Activated T-helper 1 cell treated with Interleukin-2 at 50 U/mL for 16 hours (primary cell): ENCODE results near the gene NEMP1.
"Not testable (repeated sequence)": the region's sequence is repeated elsewhere in the genome, so short reads cannot be mapped to it uniquely, and the experiment has no call there.

Source experiments
- DNase-seq: peaks from one replicate; pipeline ENCODE4 v3.0.0-alpha.2; 2020; ENCODE audit warnings: low read depth

NEMP1 gene

DNA sequence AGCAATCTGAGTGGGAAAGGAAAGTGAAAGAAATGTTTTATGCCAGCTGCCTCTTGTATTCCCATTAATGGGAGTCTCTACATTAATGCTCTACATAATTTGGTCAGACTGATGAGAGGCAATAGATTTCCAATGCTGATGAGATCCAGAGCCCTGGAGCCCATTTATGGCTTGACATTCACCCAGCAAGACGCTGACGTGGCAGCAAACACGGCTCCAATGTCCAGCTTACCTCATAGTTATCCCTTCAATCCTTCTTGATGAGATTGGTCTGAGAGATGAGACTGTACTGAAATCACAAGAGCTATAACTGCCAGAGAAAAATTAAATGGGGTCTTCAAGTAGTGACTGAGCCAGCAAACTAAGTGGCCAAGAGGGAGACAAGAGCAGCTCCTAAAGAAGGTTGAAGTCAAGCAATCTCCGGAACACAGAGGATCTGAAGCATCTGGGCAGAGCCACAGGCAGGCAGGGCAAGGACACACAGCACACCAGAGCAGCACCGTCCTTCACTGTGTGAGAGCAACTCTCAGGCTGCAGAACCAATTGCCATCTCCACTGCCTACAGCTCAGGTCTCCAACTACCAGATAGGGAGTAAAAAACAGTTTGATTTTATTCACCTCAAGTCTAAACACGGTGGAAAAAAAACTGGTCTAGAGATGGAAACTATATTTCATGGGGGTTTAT is 21.4 kb downstream of the NEMP1 start:
- no peak for DNase-seq

DNA sequence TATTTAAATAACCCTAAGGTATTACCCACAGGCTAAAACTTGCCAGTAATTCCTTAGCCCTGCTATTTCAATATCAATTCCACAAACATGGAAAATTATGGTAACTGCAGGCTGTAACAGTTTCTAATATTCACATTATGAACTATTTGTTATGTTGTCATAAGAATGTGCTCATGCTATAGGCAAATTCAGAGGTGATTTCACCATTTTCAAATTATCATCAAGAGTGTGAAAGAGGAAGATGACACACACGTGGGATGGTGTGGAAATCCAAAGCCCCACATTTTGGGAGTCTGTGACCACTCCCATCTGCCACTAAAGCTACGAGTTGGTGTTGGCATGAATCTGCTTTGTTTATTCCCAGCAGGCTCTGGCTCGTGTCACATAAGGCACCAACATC is 22.8 kb downstream of the NEMP1 start:
- DNase-seq = no peak

DNA sequence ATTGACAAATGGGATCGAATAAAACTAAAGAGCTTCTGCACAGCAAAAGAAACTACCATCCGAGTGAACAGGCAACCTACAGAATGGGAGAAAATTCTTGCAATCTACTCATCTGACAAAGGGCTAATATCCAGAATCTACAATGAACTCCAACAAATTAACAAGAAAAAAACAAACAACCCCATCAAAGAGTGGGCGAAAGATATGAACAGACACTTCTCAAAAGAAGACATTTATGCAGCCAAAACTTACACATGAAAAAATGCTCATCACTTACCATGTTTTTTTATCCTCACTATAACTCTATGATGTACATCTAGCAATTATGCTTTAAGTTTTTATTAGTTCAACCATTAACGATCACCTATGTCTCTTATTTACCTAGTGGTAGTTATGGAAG is 24.7 kb downstream of the NEMP1 start:
- DNase-seq = not testable (repeated sequence)

DNA sequence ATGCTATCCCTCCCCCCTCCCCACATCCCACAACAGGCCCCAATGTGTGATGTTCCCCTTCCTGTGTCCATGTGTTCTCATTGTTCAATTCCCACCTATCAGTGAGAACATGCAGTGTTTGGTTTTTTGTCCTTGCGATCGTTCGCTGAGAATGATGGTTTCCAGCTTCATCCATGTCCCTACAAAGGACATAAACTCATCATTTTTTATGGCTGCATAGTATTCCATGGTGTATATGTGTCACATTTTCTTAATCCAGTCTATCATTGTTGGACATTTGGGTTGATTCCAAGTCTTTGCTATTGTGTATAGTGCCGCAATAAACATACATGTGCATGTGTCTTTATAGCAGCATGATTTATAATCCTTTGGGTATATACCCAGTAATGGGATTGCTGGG is 25.4 kb downstream of the NEMP1 start:
- not testable (repeated sequence) for DNase-seq

DNA sequence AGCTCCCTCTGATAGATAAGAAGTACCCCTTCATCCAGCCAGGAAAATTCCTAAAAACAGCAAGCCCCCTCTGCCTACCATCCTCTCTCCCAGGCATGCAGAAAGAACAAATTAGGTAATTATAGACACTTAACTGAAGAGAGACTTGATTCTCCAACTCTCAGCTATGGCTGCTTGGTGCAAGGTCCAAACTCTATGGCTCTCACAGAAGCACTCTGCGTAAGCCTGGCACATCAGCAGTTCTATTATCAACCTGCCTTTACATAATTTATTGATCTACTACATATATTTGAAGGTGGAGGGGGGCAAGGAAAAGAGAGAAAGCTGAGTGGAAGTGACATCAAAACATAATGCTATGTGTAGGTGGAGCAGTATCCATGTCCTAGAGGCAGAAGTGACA is 27.6 kb downstream of the NEMP1 start:
- no peak for DNase-seq

DNA sequence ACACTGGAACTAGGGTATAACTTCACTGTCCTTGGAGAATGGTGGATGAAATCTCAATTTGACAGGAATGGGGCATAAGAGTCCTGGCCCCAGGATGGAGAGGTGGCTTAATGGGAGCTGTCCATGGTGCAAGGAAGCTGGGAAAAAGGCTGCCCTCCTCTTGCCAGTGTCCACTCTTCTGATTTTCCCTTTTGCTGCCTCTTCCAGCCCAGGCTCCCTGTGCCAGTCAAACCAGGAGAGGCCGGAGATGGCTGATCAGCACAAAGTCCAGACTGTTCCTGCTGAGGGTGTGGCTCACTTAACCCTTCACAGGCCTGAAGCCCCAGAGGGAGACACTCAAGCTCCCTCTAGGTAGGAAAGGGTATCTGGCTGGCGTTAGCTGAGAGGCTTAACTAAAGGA is 28.7 kb downstream of the NEMP1 start, which contains the start of gene MYO1A:
Gene MYO1A (minus strand): TSS at position 240 of the 400 bp plus-strand sequence. CDS start 1,806 bp downstream, outside the sequence.
- no peak for DNase-seq

DNA sequence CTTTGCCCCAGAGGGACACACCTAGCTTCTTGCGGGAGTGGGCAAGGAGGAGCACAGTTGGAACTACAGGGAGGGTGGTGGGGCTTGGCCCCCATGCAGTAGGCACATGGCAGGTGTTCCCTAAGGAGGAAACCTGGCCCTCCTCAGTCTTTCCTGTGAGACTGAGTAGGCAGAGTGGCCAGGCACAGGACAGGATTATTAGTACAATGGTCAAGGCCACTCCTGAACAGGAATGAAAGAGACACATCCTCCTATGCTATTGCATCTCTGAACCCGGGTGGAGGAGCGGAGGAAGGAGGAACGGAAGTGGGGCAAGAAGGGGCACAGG is 29.5 kb downstream of the NEMP1 start:
- no peak for DNase-seq

DNA sequence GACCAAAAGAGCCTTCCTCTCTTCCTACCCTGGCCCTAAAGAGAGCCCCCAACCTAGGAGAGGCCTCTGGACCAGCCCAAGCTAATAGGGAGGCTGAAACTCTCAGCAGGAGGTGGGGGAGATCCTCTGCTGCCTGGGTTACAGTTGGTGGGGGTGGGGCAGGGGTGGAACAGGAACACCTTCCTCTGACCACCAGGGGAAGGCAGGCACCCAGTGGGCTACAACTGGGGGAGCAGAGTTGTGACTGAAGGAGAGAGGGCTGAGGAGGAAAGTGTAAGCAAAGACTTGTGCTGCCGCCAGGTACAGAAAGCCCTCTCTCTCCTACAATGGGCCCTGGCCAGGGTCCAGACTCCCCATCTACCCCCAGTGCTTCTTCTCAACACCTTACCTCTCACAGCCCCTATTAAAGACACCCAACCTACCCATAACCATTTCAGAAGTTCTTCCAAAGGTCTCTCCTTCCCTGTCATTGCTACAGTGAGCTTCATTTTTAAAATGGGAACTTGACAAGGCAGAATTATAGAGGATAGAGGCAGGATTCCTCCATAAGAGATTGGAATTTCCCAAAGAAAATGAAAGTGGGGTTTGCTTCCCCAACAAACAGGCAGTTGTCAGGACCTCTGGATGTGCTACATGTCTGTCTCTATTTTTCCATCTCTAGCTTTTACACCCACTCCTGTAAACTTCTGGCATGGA is 30.0 kb downstream of the NEMP1 start:
- DNase-seq = no peak

DNA sequence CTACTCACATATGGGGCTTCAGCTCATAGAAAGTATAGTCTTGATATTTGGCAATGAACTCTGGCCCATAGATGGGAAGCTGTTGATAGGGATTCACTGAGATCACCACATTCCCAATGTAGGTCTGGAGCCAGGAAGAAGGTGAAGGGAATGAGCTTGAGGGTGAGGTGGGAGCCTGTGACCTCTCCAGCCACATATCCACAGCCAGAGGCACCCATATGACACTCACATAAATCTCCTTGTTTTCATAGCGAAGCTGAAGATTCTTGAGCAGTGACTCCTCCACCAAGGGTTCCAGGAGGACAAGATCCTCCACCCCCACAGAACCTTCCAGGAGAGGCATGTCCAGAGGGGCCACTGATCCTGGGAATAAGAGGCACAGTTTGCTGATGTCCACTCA is 30.6 kb downstream of the NEMP1 start:
- DNase-seq = no peak

DNA sequence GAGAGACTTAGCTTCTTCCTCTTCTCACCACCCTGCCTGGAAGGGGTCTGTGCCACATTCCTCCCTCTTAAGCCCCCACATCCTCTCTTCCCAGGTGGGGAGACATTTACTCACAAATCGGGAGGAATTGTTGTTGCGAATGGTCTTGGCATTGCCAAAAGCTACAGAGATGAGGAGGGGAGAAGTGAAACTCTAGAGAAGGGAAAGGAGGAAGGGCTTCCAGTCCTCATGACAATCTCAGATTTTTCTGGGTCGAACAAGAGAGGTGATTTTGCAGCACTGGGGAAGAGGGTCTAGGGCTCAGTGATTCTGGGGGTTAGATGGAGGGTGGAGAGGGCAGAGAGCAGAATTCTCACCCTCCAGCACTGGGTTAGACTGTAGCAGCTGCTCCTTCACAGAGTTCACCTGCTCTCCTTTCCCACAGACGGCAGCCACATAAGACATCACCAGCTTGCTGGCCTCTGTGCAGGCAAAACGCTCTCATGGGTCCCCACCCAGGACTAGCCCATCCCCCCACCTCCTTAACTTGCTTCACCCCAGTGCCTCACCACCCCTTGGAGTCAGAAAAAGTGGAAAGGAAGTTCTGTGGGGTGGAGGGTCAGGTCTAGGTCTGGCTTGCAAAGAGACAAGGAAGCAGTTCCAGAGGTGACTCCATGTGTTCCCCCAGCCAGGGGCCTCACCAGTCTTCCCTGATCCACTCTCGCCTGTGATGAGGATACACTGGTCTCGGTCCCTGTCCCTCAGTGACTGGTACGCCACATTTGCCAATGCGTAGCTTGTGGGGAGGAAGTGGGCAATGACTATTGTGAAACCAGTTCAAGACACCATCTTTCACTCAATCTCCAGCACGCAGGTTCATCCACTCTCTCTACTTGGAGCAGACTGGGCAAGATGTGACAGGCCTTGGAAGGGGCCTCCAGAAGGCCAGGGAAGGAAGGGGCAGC is 31.4 kb downstream of the NEMP1 start:
- no peak for DNase-seq

DNA sequence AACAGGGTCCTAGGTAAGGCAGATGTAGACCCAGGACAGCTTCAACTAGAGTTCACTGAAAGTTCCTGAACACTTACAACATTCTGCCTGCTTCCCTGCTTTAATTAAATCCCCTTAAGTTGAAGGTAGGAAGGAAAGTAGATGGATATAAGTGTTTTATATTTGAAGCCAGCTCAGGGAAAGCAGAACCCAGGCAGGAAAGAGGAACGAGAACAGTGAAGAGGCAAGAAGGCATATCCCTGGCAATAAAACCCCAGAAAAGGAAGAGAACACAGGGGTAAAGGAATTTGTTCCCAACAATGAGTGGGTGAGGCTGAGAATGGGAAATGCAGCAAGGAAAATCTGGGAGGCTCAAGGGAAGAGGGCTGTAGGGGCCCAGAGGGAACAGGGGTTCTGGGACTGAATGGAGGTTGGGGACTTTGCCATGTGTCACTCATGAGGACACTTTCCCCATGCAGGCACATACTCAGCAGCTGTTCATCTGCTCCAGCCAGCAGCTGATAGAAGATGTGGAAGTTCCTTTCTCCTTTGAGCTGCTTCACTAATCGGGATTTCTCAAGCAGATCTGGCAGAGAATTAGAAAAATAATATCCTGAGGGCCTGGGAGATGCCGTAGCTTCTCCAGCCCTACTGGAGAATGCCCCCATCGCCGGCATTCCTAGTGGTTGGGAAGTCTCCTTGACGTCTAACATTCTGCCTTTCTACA is 32.4 kb downstream of the NEMP1 start:
- no peak for DNase-seq

DNA sequence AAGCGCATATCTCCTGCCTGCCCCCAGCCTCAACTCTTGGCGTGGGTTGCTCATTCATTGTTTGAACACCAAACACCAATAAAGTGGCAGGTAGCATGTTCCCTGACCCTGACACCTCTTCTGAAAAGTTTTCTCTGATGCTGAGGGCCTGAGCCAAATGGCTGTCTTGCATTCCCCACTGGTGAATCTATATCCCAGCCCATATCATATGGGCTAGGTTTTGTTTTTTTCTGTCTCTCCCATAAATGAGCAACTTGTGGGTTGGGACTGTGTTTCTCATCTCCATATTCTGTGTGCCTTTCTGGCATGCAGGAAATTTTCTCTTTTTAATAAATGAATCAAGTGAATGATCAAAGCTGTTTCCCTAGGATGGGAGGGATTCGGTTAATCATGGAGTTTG is 33.7 kb downstream of the NEMP1 start:
- DNase-seq = no peak

DNA sequence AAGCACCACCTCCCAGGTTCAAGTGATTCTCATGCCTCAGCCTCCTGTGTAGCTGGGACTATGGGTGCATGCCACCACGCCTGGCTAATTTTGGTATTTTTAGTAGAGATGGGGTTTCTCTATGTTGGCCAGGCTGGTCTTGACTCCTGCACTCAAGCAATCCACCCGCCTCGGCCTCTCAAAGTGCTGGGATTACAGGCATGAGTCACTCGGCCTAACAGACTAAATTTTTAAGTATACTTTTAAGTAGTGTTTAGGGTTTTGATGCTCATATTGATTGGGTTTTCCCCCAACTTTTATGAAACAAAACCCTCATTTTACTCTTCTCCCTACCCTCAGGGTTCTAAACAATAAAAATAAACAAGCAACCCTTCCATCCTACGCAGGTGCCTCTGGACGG is 34.1 kb downstream of the NEMP1 start:
- DNase-seq = no peak

DNA sequence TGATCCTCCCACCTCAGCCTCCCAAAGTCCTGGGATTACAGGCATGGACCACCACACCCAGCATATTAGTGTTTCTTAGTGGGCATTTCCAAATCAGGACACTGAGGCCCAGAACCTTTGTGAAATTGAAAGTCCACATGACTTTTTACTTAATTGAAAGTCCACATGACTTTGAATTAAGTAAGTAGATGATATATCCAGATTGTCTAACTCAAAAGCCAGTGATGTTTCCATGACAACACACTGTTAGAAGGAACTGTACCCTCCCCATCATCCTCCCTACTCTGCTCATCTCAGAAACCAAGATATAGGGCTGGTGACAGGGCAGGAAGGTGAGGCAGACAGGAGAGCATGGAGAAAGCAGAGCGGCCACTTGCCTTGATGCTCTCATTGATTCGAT is 35.9 kb downstream of the NEMP1 start:
- no peak for DNase-seq

DNA sequence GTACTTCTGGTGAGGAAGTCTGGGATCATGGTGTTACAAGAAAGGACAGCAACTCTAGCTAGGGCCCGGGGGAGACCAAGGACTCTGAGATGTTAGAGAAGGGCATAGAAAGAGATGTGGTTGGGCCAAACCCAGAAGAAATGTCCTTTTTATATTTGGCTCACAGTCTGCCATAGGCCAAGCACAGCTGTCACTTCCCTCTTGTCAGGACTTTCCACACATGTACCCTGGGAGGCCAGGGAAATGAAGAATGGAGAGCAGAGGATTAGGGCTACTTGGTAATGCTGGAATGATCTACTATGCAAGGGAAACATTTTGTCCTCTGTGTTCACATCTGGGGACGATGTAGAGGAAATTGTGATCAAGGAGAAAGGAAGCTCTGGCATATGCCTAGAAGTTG is 37.8 kb downstream of the NEMP1 start:
- DNase-seq = no peak

DNA sequence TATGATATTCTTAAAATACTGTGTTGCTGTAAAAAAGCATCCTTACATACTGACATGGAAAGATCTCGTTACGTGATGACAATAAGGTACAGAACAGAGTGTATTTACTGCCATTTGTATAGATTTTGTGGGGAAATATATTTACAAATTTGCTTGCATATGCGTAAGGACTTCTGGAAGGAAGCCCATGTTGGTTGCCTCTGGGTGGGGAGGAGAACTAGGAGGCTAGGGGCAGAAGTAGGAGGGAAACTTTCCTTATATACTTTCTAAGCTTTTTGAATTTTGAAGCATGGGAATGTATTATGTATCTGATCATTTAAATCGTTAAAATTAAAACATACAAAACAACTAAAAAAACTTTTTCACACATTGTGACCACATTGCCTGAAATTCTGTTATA is 38.4 kb downstream of the NEMP1 start:
- DNase-seq = no peak

DNA sequence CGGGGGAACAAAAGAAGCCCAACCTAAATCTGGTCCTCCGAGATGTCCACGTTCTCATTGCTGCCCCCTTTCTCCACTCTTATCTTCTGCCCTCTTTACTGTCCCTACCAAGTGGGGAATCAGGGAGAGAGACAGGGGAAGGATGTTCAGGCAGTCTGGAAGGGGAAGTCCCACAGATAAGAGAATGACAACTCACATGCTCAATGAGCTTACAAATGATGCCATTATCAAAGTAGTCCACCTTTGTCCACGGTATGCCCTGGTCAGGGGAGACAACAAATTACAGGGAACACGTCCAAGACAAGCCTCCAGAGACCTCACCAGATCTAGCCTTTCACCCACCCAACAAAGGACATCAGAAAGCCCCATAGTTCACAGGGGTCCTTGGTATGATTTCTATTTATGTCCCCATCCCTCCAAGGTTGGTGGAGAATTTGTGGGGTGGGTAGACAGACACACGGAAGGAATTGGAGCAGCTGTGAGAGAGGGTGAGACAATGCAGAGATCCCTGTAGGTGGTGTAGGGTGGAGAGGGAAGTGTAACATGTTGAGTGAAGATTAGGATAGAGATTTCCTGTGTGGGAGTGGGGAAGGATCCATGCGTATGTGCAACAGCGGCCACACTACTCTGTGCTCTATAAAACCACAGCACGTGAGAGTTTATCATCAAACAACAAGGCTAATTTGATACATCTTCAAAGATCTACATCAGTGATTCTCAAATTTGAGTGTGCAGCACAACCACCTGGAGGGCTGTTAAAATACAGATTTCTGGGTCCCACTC is 39.4 kb downstream of the NEMP1 start:
- no peak for DNase-seq

DNA sequence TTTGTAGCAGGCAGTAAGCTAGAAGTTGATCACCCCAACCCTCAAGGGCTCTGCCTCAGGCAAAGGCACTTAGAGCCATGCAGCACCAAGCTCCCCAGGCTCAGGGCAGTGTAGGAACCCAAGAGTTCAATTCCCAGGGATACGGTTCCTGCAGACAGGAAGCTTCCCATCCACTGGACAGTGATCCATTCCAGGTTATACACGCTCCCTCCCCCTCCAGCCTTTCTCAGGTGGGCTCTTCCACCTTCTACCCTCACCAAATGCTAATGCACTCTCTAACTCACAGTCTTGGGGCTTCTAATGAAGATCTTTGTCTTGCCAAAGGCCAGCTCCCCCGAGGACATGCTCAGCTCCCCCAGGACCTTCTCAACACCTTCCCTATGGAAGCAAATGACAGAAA is 41.3 kb downstream of the NEMP1 start:
- DNase-seq = no peak

DNA sequence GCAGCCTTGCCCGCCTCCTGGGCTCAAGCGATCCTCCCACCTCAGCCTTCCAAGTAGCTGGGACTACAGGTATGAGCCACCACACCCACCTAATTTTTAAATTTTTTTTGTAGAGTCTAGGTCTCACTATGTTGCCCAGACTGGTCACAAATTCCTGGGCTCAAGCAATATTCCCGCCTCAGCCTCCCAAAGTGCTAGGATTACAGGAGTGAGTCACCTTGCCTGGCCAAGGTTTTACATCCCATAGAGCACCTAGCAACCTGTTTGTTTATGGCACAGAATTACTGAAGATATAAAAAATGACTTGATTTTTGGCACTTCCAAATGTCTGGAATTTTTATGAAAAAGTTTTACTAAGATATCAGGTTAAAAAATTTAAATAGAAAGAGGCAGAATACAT is 45.2 kb downstream of the NEMP1 start:
- no peak for DNase-seq

DNA sequence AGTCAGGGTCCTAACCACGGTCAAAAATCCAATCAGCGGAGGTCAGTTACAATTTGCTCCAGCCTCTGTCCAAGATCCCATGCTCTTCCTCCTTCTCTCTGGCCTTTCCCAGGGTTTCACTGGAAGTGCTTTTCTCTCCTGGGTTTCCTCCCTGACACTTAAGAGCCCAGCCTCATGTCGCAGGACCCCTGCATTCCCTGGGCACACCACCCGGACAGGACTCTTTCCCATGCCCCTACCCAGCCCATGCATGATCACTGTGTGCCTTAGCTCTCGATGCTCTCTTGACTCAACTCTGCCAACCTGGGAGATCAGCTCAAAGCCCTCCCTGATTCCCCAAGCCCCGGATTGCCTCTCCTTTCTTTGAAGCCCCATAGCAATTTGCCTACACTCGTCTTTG is 46.8 kb downstream of the NEMP1 start:
- no peak for DNase-seq

DNA sequence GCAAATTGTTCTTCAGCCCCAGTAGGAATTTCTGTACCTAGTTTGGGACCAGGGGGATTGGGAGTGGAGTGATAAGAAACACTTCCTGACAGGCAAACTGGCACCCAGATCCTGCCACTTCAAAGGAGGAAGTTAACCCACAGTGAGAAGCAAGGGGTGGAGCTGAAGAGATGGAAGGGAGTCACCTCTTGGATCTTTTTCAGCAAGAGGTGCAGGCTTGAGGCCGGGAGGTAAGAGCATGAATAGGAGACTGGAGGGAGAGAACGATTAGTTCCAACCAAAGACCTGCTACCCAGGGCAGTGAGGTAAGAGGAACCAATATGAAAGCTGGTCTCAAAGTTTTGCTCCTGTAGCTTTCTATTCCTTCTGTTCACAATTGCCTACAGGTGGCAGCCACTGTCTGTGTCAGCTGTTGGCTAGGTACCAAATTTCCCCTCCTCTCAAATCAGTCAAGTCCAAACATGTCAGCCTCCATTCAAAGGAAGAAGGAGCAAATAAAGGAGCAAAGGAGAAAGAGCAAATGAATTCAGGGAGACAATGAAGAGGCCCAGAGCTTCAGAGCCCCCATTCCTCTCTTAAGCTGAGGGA is 47.4 kb downstream of the NEMP1 start:
- DNase-seq = no peak
